OCI-M1 (cell line): ENCODE data around the gene MRPL36.

Experiments used
- DNase-seq: peaks from one replicate; lab custom pipeline; 2025; lab: John Stamatoyannopoulos, UW

MRPL36 gene

GRCh38 chr5:1796371-1797102 lies 3.1 kb downstream of the MRPL36 start:
- DNase-seq, result no peak

- DNase-seq, result no peak
Measured at GRCh38 chr5:1795931-1796330, 3.7 kb downstream of the MRPL36 start.

- DNase-seq, result no peak
Measured at GRCh38 chr5:1795506-1795905, 4.1 kb downstream of the MRPL36 start.

GRCh38 chr5:1794901-1795290 lies 4.7 kb downstream of the MRPL36 start:
- no peak for DNase-seq

- no peak for DNase-seq
Measured at GRCh38 chr5:1793966-1794900, 5.4 kb downstream of the MRPL36 start.

- DNase-seq, result no peak
Measured at GRCh38 chr5:1793301-1793740, 6.3 kb downstream of the MRPL36 start.

- DNase-seq, result peak; percentile 39
Measured at GRCh38 chr5:1792842-1793266, 6.8 kb downstream of the MRPL36 start.

GRCh38 chr5:1791176-1791575 lies 8.5 kb downstream of the MRPL36 start:
- no peak for DNase-seq

GRCh38 chr5:1789834-1790471 lies 9.7 kb downstream of the MRPL36 start:
- DNase-seq, result no peak

GRCh38 chr5:1789438-1789833 lies 10.2 kb downstream of the MRPL36 start:
- peak; percentile 41 for DNase-seq

GRCh38 chr5:1788828-1789227 lies 10.8 kb downstream of the MRPL36 start:
- no peak for DNase-seq

GRCh38 chr5:1788200-1788599 lies 11.4 kb downstream of the MRPL36 start:
- DNase-seq, result no peak

GRCh38 chr5:1787472-1788047 lies 12.1 kb downstream of the MRPL36 start:
- no peak for DNase-seq

- DNase-seq, result no peak
Measured at GRCh38 chr5:1786621-1787471, 12.8 kb downstream of the MRPL36 start.

GRCh38 chr5:1785984-1786383 lies 13.7 kb downstream of the MRPL36 start:
- DNase-seq, result no peak

GRCh38 chr5:1785062-1785461 lies 14.6 kb downstream of the MRPL36 start:
- DNase-seq, result peak; percentile 2

GRCh38 chr5:1784197-1785050 lies 15.2 kb downstream of the MRPL36 start:
- DNase-seq, result no peak

- peak; percentile 3 for DNase-seq
Measured at GRCh38 chr5:1783216-1783554, 16.5 kb downstream of the MRPL36 start.

GRCh38 chr5:1782385-1783215 lies 17.0 kb downstream of the MRPL36 start:
- DNase-seq, result no peak
